SK-N-SH treated with all-trans-retinoic acid at 6 μM for 48 hours (cell line): ENCODE data around the gene MAPK10.

Experiments
- ATAC-seq: fragments of 200-7000 bp; cut with Tn5 transposase; 3 replicates; pipeline ENCODE4 v1.9.1; 2020; ENCODE audit warnings: mild to moderate bottlenecking, moderate library complexity
- ARNTL ChIP-seq: fragments of 450-650 bp; formaldehyde crosslinking; IDR thresholded peaks from 2 replicates; pipeline ENCODE4 v1.5.0; 2020; ENCODE audit warnings: low read depth, mild to moderate bottlenecking, moderate library complexity, borderline replicate concordance
- CREB5 ChIP-seq: fragments of 250-450 bp; sonication (Bioruptor Pico); IDR thresholded peaks from 2 replicates; pipeline ENCODE4 v1.5.1; 2020; ENCODE audit warnings: low read depth, mild to moderate bottlenecking, moderate library complexity
- CSDC2 ChIP-seq: fragments of 250-450 bp; sonication (Bioruptor Pico); IDR thresholded peaks from 2 replicates; pipeline ENCODE4 v1.5.0; 2020; ENCODE audit warnings: mild to moderate bottlenecking, moderate library complexity
- CSRNP3 ChIP-seq: fragments of 250-450 bp; sonication (Bioruptor Pico); IDR thresholded peaks from 2 replicates; pipeline ENCODE4 v1.5.1; 2021; ENCODE audit warnings: mild to moderate bottlenecking, moderate library complexity
- ESRRG ChIP-seq: fragments of 250-450 bp; sonication (Bioruptor Pico); IDR thresholded peaks from 2 replicates; pipeline ENCODE4 v1.6.1; 2021; ENCODE audit warnings: mild to moderate bottlenecking
- GLIS3 ChIP-seq: fragments of 250-450 bp; sonication (Bioruptor Pico); IDR thresholded peaks from 2 replicates; pipeline ENCODE4 v1.5.0; 2020; ENCODE audit warnings: mild to moderate bottlenecking, moderate library complexity
- ISL1 ChIP-seq: fragments of 250-450 bp; sonication (Bioruptor Pico); IDR thresholded peaks from 2 replicates; pipeline ENCODE4 v2.1.2; 2022; ENCODE audit warnings: mild to moderate bottlenecking, moderate library complexity
- OSR1 ChIP-seq: fragments of 250-450 bp; sonication (Bioruptor Pico); IDR thresholded peaks from 2 replicates; pipeline ENCODE4 v1.8.0; 2022; ENCODE audit warnings: moderate library complexity, mild to moderate bottlenecking, inconsistent platforms
- POU6F1 ChIP-seq: fragments of 250-450 bp; sonication (Bioruptor Pico); IDR thresholded peaks from 2 replicates; pipeline ENCODE4 v1.8.0; 2021; ENCODE audit warnings: low read depth, mild to moderate bottlenecking, moderate library complexity, borderline replicate concordance
- PPARA ChIP-seq: fragments of 250-450 bp; sonication (Bioruptor Pico); IDR thresholded peaks from 2 replicates; pipeline ENCODE4 v1.5.0; 2020; ENCODE audit warnings: mild to moderate bottlenecking, borderline replicate concordance
- RARB ChIP-seq: fragments of 250-450 bp; sonication (Bioruptor Pico); IDR thresholded peaks from 2 replicates; pipeline ENCODE4 v1.8.0; 2021; ENCODE audit warnings: mild to moderate bottlenecking, moderate library complexity
- SNAI2 ChIP-seq: fragments of 250-450 bp; sonication (Bioruptor Pico); IDR thresholded peaks from 2 replicates; pipeline ENCODE4 v1.5.0; 2020; ENCODE audit warnings: mild to moderate bottlenecking, moderate library complexity
- TCF4 ChIP-seq: fragments of 250-450 bp; sonication (Bioruptor Pico); IDR thresholded peaks from 2 replicates; pipeline ENCODE4 v1.8.0; 2021; ENCODE audit warnings: mild to moderate bottlenecking, moderate library complexity, borderline replicate concordance
- TOX ChIP-seq: fragments of 250-450 bp; sonication (Bioruptor Pico); IDR thresholded peaks from 2 replicates; pipeline ENCODE4 v1.8.0; 2021; ENCODE audit warnings: mild to moderate bottlenecking, moderate library complexity, borderline replicate concordance
- TSHZ2 ChIP-seq: fragments of 250-450 bp; sonication (Bioruptor Pico); IDR thresholded peaks from 2 replicates; pipeline ENCODE4 v1.5.0; 2020; ENCODE audit warnings: mild to moderate bottlenecking, moderate library complexity
- ZC3H10 ChIP-seq: fragments of 250-450 bp; sonication (Bioruptor Pico); IDR thresholded peaks from 2 replicates; pipeline ENCODE4 v1.5.1; 2021; ENCODE audit warnings: mild to moderate bottlenecking, moderate library complexity
- ZFP3 ChIP-seq: fragments of 250-450 bp; sonication (Bioruptor Pico); IDR thresholded peaks from 2 replicates; pipeline ENCODE4 v1.5.0; 2020; ENCODE audit warnings: mild to moderate bottlenecking, moderate library complexity
- ZFP30 ChIP-seq: fragments of 450-650 bp; formaldehyde crosslinking; IDR thresholded peaks from 2 replicates; pipeline ENCODE4 v1.5.0; 2022; ENCODE audit warnings: mild to moderate bottlenecking, moderate library complexity
- ZNF565 ChIP-seq: fragments of 450-650 bp; formaldehyde crosslinking; conservative IDR thresholded peaks from 2 replicates; pipeline ENCODE4 v1.5.0; 2020; ENCODE audit warnings: low read depth, mild to moderate bottlenecking, moderate library complexity
- ZNF70 ChIP-seq: fragments of 450-650 bp; formaldehyde crosslinking; IDR thresholded peaks from 2 replicates; pipeline ENCODE4 v1.5.0; 2020; ENCODE audit warnings: mild to moderate bottlenecking, moderate library complexity
- ZNF8 ChIP-seq: fragments of 450-650 bp; formaldehyde crosslinking; IDR thresholded peaks from 2 replicates; pipeline ENCODE4 v1.5.0; 2020; ENCODE audit warnings: mild to moderate bottlenecking, moderate library complexity
- TF ChIP-seq, protein P1 (sequence below): fragments of 250-450 bp; sonication (Bioruptor Pico); IDR thresholded peaks from 2 replicates; pipeline ENCODE4 v1.8.0; 2020; ENCODE audit warnings: mild to moderate bottlenecking, moderate library complexity, borderline replicate concordance

The MAPK10 gene

GRCh38 chr4:86388252-86388651 lies 28.4 kb upstream of the MAPK10 start:
- TF ChIP-seq TSHZ2: no peak
- TF ChIP-seq ZNF70 (CRISPR knock-in tag): no peak
- no peak for TF ChIP-seq TCF4
- no peak for ATAC-seq

- no peak for ATAC-seq
- TF ChIP-seq CSRNP3 (CRISPR knock-in tag) (no peak), GLIS3 (CRISPR knock-in tag) (no peak), SNAI2 (CRISPR knock-in tag) (no peak), ZNF70 (CRISPR knock-in tag) (no peak), ISL1 (CRISPR knock-in tag) (no peak), ZNF8 (no peak), ZNF565 (CRISPR knock-in tag) (no peak), POU6F1 (no peak), CSDC2 (CRISPR knock-in tag) (no peak), PPARA (CRISPR knock-in tag) (no peak), OSR1 (no peak), ZFP3 (CRISPR knock-in tag) (no peak), ZC3H10 (CRISPR knock-in tag) (no peak), TOX (no peak)
- TF ChIP-seq, protein P1, sequence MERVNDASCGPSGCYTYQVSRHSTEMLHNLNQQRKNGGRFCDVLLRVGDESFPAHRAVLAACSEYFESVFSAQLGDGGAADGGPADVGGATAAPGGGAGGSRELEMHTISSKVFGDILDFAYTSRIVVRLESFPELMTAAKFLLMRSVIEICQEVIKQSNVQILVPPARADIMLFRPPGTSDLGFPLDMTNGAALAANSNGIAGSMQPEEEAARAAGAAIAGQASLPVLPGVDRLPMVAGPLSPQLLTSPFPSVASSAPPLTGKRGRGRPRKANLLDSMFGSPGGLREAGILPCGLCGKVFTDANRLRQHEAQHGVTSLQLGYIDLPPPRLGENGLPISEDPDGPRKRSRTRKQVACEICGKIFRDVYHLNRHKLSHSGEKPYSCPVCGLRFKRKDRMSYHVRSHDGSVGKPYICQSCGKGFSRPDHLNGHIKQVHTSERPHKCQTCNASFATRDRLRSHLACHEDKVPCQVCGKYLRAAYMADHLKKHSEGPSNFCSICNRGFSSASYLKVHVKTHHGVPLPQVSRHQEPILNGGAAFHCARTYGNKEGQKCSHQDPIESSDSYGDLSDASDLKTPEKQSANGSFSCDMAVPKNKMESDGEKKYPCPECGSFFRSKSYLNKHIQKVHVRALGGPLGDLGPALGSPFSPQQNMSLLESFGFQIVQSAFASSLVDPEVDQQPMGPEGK (CRISPR knock-in tag): no peak
Observed at GRCh38 chr4:86386817-86387415, 27.1 kb upstream of the MAPK10 start.

DNA sequence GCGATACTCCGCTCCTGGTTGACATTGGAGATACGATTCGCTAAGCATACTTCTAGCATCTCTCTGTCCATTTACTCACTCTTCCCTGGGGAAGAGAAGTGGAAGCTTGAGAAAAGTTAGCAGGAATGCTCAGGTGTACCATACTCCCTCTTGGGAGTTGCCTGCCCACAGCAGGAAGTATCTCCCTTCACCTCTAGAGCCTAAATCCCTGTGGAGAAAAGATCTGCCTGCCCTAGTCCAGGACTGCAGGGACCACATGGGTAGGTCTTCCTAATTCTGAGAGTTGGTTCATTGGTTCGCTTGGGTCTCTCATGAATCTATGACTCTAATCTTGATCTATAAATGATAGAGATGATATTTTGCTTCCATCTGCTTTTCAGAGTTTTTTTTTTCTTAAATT lies 26.3 kb upstream of the MAPK10 start:
- no peak for ATAC-seq
- no peak for TF ChIP-seq GLIS3 (CRISPR knock-in tag)
- no peak for TF ChIP-seq TSHZ2
- TF ChIP-seq CSRNP3 (CRISPR knock-in tag): no peak
- TF ChIP-seq ISL1 (CRISPR knock-in tag): no peak
- no peak for TF ChIP-seq ESRRG (CRISPR knock-in tag)
- TF ChIP-seq ZFP3 (CRISPR knock-in tag): no peak
- no peak for TF ChIP-seq CREB5 (CRISPR knock-in tag)
- no peak for TF ChIP-seq ARNTL (CRISPR knock-in tag)
- TF ChIP-seq TCF4: no peak
- TF ChIP-seq POU6F1: no peak
- TF ChIP-seq ZNF8: no peak
- TF ChIP-seq SNAI2 (CRISPR knock-in tag): no peak
- no peak for TF ChIP-seq CSDC2 (CRISPR knock-in tag)
- no peak for TF ChIP-seq OSR1
- TF ChIP-seq ZFP30 (CRISPR knock-in tag): no peak
- no peak for TF ChIP-seq RARB
- no peak for TF ChIP-seq ZC3H10 (CRISPR knock-in tag)
